HG03457 (cell line): ENCODE data around the gene FASLG.
"Not testable (repeated sequence)": the region's sequence is repeated elsewhere in the genome, so short reads cannot be mapped to it uniquely, and the experiment has no call there.

Experiments
- ATAC-seq: cut with Tn5 transposase; IDR thresholded peaks from one replicate; pipeline ENCODE4 v1.9.1; 2021; ENCODE audit warnings: moderate number of reproducible peaks; ENCODE audit not compliant: unreplicated experiment

Gene FASLG

GRCh38 chr1:172679000-172679772 lies 20.3 kb downstream of the FASLG start:
- no peak for ATAC-seq

- ATAC-seq = no peak
These were observed 21.3 kb downstream of the FASLG start for GRCh38 chr1:172680244-172680643.

- no peak for ATAC-seq
These were observed 21.9 kb downstream of the FASLG start for GRCh38 chr1:172680733-172681275.

- no peak for ATAC-seq
These were observed 23.9 kb downstream of the FASLG start for GRCh38 chr1:172682812-172683211.

GRCh38 chr1:172686143-172686542 lies 27.2 kb downstream of the FASLG start:
- ATAC-seq = no peak

GRCh38 chr1:172688428-172689085 lies 29.7 kb downstream of the FASLG start:
- ATAC-seq = not testable (repeated sequence)

GRCh38 chr1:172690925-172691324 lies 32.0 kb downstream of the FASLG start:
- ATAC-seq = not testable (repeated sequence)

- ATAC-seq = no peak
These were observed 38.7 kb downstream of the FASLG start for GRCh38 chr1:172697534-172698002.

- ATAC-seq = no peak
These were observed 39.3 kb downstream of the FASLG start for GRCh38 chr1:172698224-172698623.

- peak; percentile 72 for ATAC-seq
These were observed 40.2 kb downstream of the FASLG start for GRCh38 chr1:172699111-172699510.

GRCh38 chr1:172699695-172700227 lies 40.9 kb downstream of the FASLG start:
- ATAC-seq = no peak

- ATAC-seq = no peak
These were observed 41.7 kb downstream of the FASLG start for GRCh38 chr1:172700556-172700955.

- no peak for ATAC-seq
These were observed 45.1 kb downstream of the FASLG start for GRCh38 chr1:172704001-172704400.

GRCh38 chr1:172704420-172705210 lies 45.7 kb downstream of the FASLG start:
- ATAC-seq = no peak

- no peak for ATAC-seq
These were observed 49.5 kb downstream of the FASLG start for GRCh38 chr1:172708452-172708851.

GRCh38 chr1:172711558-172711957 lies 52.7 kb downstream of the FASLG start:
- ATAC-seq = no peak

GRCh38 chr1:172713466-172713865 lies 54.6 kb downstream of the FASLG start:
- no peak for ATAC-seq
